Thyroid gland (tissue), 4 donors: Measurements from ENCODE around the gene PTPRN2.

ENCODE experiments used
- POLR2A ChIP-seq, 2 donors: fragments of 450-650 bp; IDR thresholded peaks; one replicate each; pipeline ENCODE4 v1.6.1; 2017; ENCODE audit warnings: antibody characterized with exemption in 2 of 2, mild to moderate bottlenecking in 2 of 2, moderate library complexity in 1 of 2
- TF ChIP-seq, protein P1 (sequence below), 6 experiments: fragments of 200-600 bp in 3 of 6; fragments of 450-650 bp in 3 of 6; sonication (generic) in 3 of 6; IDR thresholded peaks; one replicate each; pipeline ENCODE4 v1.5.1; 2016 to 2019; ENCODE audit warnings: antibody characterized with exemption in 6 of 6, mild to moderate bottlenecking in 2 of 6, inconsistent platforms in 1 of 6, moderate library complexity in 1 of 6

- TF ChIP-seq, protein P1, sequence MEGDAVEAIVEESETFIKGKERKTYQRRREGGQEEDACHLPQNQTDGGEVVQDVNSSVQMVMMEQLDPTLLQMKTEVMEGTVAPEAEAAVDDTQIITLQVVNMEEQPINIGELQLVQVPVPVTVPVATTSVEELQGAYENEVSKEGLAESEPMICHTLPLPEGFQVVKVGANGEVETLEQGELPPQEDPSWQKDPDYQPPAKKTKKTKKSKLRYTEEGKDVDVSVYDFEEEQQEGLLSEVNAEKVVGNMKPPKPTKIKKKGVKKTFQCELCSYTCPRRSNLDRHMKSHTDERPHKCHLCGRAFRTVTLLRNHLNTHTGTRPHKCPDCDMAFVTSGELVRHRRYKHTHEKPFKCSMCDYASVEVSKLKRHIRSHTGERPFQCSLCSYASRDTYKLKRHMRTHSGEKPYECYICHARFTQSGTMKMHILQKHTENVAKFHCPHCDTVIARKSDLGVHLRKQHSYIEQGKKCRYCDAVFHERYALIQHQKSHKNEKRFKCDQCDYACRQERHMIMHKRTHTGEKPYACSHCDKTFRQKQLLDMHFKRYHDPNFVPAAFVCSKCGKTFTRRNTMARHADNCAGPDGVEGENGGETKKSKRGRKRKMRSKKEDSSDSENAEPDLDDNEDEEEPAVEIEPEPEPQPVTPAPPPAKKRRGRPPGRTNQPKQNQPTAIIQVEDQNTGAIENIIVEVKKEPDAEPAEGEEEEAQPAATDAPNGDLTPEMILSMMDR (IDR thresholded peaks at IDR 0.05) = no peak
- no peak for TF ChIP-seq POLR2A (IDR thresholded peaks at IDR 0.05)
Observed at GRCh38 chr7:158559356-158559755, 28.3 kb downstream of the PTPRN2 start.
